ES-I3 (cell line): ENCODE results near the gene SRPX2.

Experiments
- H3K36me3 ChIP-seq: 2 replicates; pipeline ENCODE4 v1.6.1; 2013; ENCODE audit warnings: mild to moderate bottlenecking, low read length, control low read depth, moderate library complexity; ENCODE audit not compliant: insufficient read depth
- H3K4me1 ChIP-seq: 2 replicates; pipeline ENCODE4 v1.6.1; 2013; ENCODE audit warnings: mild to moderate bottlenecking, control low read depth, low read length; ENCODE audit not compliant: insufficient read depth
- H3K9ac ChIP-seq: 2 replicates; pipeline ENCODE4 v1.6.1; 2013; ENCODE audit warnings: low read depth, mild to moderate bottlenecking, low read length, moderate library complexity
- H3K9me3 ChIP-seq: 2 replicates; pipeline ENCODE4 v1.6.1; 2013; ENCODE audit warnings: mild to moderate bottlenecking, low read length, moderate library complexity; ENCODE audit not compliant: control insufficient read depth, insufficient read depth

The SRPX2 gene

DNA sequence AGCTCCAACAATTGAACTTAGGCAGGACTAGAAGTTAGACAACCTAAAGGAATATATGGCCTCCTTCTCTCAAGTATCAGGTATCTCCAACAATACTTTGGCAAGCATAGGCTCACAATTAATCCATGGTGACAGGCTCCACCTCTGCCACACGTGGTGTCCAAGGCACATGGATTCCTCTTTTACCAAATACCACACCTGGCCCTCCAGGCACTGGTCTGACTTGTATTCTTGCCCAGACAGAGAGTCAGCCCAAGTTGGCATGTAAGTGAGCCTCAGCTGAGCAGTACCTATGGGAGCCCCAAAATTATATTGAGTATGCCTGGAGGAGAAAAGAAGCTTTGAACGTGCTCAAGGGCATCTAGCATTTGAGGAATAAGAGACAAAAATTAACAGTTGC is 19.6 kb downstream of the SRPX2 start:
- Histone ChIP-seq H3K9me3 (no peaks in the 10 kb centered on the region), H3K9ac (no peak overlapping the region), H3K36me3 (no peaks in the 10 kb centered on the region), H3K4me1 (no peaks in the 10 kb centered on the region)

DNA sequence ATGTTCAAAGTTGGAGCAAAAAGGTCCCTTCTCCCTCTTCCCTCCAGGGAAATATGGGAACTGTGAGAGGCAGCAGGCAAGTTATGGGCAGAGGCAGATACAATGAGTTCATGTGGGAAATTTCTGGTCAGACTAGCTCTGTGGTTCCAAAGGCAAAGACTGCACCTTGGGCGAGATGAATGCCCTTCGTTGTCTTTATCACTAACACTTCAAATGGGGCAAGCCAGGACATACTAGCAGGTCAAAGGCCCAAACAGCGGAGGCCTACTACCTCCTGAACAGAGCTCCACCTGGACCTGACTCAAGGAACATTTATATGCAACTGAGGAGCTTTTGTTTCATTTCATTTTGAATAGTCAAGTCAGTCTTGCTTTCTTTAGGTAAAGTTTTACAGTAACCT is 29.0 kb downstream of the SRPX2 start:
- H3K4me1 ChIP-seq, result 0 out of 2 replicates have a peak, but pooled peaks cover 6% of the 10 kb centered on the region
- no peaks in the 10 kb centered on the region for H3K9me3 ChIP-seq

DNA sequence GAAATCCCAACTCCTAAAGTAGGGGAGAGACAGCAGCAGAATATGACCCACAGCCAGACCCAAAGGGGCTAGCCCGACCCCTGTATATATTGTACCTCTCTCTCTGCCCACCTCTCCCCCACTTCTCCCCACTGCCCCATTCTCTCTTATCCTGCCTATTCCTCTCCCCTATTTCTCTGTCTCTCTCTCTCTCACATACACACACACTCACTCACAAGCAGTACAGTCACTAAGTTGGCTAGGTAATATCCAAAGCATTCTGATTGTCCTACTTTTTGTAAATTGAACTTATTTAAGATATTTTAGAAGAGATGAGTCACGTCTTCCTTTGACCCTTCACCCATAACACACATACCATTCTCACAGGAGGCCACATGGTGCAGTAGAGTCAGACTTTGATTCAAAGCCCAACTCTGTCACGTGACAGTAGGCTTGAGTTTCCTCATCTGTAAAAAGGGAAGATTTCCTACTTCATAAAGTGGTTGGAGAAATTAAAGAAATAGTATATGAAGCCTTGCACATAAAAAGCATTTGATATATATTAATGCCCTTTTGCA is 29.5 kb downstream of the SRPX2 start:
- Histone ChIP-seq H3K4me1 (0 out of 2 replicates have a peak, but pooled peaks cover 9% of the 10 kb centered on the region), H3K9me3 (no peaks in the 10 kb centered on the region), H3K36me3 (no peaks in the 10 kb centered on the region), H3K9ac (no peak overlapping the region)

More for the DNA sequence above, 29.0 kb downstream of the SRPX2 start:
- Histone ChIP-seq H3K9ac (no peak overlapping the region), H3K36me3 (no peaks in the 10 kb centered on the region)

DNA sequence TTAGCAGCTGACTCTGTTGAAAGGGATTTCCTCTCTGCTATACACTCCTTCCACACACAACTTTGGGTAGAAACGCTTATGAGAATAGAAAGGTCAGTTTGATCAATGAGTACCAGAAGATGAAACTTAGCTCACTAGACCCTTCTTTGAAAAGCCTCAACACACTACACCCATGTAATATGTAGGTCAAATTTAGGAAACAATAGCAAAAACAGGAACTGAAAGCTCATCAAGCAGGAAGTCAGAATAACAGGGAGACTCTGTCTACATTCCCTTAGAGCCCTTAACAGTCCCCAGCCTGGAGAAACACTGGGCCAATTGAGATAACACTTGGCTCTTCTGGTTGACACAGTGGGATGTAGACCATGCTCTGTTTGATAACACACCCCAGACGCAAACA is 30.7 kb downstream of the SRPX2 start:
- Histone ChIP-seq H3K9me3 (no peaks in the 10 kb centered on the region), H3K4me1 (0 out of 2 replicates have a peak, but pooled peaks cover 9% of the 10 kb centered on the region), H3K9ac (no peak overlapping the region), H3K36me3 (no peaks in the 10 kb centered on the region)

DNA sequence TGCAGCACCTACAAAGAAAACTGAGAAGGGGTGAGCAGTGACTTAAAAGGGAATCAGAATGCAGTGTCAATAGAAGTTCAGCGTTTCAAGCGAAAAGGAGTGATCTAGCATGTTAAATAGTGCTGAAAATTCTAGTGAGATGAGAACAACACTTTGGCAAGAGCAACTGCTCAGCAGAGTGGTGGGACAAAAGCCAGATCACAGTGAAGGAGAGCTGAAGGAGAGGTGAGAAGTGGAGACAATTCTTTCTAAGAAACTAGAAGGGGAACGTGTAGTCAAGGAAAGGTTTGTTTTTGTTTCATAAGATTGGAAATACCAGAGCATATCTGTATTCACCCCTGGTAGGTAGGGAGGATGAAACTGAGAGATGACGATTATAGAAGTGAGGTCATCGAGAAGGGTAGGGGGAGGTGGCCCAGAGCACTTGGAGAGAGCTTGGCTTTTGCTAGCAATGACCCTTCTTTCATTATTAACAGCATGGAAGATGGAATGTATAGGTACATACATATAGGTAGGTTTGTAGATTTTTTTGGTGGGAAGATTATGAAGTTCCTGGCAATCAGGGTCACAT is 33.7 kb downstream of the SRPX2 start:
- 0 out of 2 replicates have a peak, but pooled peaks cover 3% of the 10 kb centered on the region for H3K4me1 ChIP-seq
- H3K36me3 ChIP-seq, result no peaks in the 10 kb centered on the region
- H3K9ac ChIP-seq, result no peak overlapping the region
- H3K9me3 ChIP-seq, result no peaks in the 10 kb centered on the region

DNA sequence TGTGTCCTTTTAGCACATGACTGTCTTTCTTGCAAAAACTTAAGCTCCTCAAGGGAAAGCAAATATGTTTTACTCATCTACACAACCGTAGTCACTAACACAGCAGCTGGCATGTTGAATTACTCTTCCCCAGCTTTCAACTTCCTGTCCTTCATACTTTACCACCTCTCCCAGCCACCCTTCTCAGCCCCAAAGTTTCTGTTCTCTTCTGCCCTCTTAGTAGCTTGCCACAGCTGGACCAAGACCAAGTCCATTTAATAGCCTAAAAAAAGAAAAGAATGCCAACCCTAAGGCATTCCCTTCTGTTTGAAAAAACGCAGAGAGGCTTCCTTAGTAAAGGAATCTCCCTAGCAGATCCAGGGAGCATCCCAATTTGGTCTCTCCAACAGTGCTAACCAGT is 36.8 kb downstream of the SRPX2 start:
- H3K36me3 ChIP-seq, result no peaks in the 10 kb centered on the region
- 0 out of 2 replicates have a peak, but pooled peaks cover 3% of the 10 kb centered on the region for H3K4me1 ChIP-seq
- no peaks in the 10 kb centered on the region for H3K9me3 ChIP-seq
- H3K9ac ChIP-seq, result no peak overlapping the region

DNA sequence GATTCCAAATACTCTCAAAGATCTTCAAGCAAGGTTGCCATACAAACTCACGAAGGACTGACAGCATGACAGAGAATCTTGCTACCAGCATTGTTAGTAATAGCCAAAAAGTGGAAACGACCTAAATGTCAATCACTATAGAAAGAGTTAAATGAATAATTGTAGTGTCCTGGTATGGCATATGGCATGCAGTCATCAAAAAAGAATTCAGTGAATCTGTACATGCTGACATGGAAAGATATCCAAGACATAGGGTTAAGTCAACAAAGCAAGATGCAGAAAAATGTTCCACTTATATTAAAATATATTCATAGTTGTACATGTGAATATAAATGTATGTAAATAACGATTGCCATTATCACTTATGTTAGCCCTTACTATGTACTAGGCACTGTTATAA is 37.6 kb downstream of the SRPX2 start:
- Histone ChIP-seq H3K9me3 (no peaks in the 10 kb centered on the region), H3K4me1 (0 out of 2 replicates have a peak, but pooled peaks cover 3% of the 10 kb centered on the region), H3K9ac (no peak overlapping the region), H3K36me3 (no peaks in the 10 kb centered on the region)

DNA sequence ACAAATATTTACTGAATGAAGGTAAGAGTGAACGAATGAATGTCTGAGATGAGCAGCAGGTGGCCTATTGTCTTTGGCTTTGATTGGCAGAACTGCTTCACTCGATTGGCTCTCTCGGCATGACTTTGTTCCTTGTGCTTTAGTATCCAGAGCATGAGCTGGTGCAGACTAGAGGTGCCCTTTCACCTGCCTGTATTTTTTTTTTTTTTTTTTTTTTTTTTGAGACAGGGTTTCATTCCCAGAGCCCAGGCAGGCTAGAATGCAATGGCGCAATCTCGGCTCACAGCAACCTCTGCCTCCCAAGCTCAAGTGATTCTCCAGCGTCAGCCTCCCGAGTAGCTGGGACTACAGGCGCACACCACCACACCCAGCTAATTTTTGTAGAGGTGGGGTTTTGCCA is 38.9 kb downstream of the SRPX2 start:
- 0 out of 2 replicates have a peak, but pooled peaks cover 3% of the 10 kb centered on the region for H3K4me1 ChIP-seq
- no peaks in the 10 kb centered on the region for H3K9me3 ChIP-seq
- no peaks in the 10 kb centered on the region for H3K36me3 ChIP-seq
- no peak overlapping the region for H3K9ac ChIP-seq

DNA sequence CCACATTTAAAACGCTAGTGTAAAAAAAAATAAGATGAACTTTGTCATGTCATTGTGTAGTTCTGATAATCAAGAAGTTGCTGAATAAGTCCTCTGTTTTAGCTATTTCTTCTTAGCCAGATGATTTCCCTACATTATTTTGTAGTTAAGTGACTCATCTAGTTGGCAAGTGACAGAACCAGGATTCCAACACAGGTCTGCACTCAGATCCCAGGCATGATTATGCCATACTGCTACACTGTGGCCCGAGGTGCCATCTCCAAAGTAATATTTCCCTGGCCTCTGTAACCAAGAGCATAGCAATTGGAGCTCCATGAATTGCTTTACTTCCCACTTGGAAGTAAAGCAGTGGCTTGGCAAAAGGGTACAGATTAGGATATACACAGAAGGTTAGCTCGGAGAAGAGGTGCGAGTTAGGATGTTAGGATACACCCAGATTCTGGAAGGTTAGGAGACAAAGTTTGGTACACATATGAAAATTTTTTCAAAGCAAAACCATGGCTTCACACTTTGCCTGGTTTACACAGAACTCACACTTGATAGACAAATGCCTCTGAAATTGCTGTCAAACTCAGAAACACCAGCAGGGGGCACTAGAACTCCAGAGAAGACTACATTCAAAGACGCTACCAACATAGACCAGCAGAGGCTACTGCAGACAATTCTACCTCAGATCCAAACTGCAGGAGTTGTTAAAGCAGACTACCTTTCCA is 41.4 kb downstream of the SRPX2 start:
- Histone ChIP-seq H3K4me1 (no peaks in the 10 kb centered on the region), H3K9ac (no peak overlapping the region), H3K9me3 (no peaks in the 10 kb centered on the region), H3K36me3 (peaks cover 2% of the 10 kb centered on the region; the same call in 1 of the 2 replicates)

DNA sequence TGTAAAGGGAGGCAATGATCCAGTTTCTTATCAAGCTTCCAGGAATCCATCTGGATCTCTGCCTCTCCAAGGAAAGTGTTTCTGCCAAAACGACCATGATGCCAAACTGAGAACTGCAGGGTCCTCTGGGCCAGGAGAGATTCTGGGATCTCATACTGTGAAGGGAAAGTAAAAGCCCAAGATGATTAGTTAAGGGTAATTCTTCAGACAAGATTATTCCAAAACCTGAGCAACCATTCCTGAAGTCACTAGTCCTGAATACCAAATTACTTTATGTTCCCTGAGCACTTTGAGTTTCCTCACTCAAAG is 42.0 kb downstream of the SRPX2 start:
- Histone ChIP-seq H3K9ac (no peak overlapping the region), H3K36me3 (peaks cover 2% of the 10 kb centered on the region; the same call in 1 of the 2 replicates), H3K9me3 (no peaks in the 10 kb centered on the region), H3K4me1 (no peaks in the 10 kb centered on the region)

DNA sequence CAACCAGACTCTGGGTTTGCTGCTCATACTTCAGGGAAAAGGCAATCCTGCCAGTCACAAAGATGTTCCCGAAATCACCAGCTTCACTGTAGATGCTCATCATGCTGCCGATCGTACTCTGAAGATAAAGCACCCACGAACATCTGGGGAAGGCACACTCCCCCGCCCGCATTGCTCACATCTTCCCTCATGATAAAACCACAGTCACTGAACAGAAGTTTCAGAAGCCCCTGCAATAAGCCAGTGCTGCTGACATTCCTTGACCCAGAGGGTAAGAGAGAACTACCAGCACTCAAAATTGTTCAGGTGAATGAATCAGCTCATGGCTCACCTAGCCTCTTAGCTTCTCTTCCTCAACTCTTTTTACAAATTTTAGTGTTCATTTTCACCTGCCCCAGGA is 43.1 kb downstream of the SRPX2 start:
- H3K36me3 ChIP-seq, result peaks cover 2% of the 10 kb centered on the region; the same call in 1 of the 2 replicates
- H3K4me1 ChIP-seq, result no peaks in the 10 kb centered on the region
- no peaks in the 10 kb centered on the region for H3K9me3 ChIP-seq
- H3K9ac ChIP-seq, result no peak overlapping the region

DNA sequence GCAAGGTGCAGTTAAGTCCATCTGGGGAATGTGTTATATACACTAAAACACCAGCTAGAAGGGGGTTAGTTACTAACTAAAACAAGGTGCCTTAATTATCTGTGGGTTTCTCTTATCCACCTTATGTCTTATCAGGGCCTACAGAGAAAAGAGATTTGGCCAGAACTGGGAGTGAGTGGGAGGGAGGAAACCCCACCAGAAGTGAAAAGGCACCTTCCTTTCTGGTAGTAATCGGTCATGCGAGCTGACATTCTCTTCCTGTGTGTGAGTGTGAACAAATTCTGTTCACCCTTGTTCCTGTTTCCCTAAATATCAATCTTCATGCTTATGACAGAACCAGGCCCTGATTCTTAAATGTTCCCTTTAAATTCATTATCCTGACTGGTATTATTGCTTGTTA is 43.5 kb downstream of the SRPX2 start:
- Histone ChIP-seq H3K9me3 (no peaks in the 10 kb centered on the region), H3K9ac (no peak overlapping the region), H3K4me1 (no peaks in the 10 kb centered on the region), H3K36me3 (peaks cover 2% of the 10 kb centered on the region; the same call in 1 of the 2 replicates)

DNA sequence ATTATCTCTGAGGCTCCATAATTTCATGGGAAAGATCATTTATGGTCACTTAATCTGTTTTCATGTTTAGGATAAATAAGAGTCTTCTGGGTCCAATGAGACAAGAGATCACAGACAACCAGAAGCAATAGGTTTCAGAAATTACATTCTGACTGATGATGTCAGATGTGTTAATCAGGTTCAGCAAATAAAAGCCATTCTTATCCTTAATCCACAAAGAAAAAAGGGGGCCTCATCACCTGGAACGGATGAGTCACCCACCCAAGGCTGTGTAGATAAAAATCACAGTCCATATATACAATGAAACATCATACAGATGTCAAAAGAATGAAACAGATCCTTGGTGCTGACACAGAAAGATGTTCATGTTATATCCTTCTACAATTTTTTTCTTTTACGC is 51.3 kb downstream of the SRPX2 start:
- Histone ChIP-seq H3K36me3 (no peaks in the 10 kb centered on the region), H3K9me3 (no peaks in the 10 kb centered on the region), H3K9ac (no peak overlapping the region), H3K4me1 (no peaks in the 10 kb centered on the region)

DNA sequence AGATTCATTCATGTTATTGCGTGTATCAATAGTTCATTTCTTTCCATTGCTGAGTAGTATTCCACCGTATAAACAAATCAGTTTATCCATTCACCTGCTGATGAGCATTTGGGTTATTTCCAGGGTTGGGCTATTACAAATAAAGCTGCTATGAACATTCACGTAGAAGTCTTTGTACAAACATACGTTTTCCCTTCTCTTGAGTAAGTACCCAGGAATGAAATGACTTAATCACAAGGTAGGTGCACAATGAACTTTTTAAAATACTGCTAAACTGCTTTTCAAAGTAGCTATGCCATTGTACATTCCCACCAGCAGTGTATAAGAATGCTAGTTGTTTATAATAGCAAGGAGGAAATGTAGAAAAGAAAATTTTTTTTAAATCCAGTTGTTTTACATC is 52.0 kb downstream of the SRPX2 start:
- no peaks in the 10 kb centered on the region for H3K9me3 ChIP-seq
- no peak overlapping the region for H3K9ac ChIP-seq
- no peaks in the 10 kb centered on the region for H3K36me3 ChIP-seq
- no peaks in the 10 kb centered on the region for H3K4me1 ChIP-seq

DNA sequence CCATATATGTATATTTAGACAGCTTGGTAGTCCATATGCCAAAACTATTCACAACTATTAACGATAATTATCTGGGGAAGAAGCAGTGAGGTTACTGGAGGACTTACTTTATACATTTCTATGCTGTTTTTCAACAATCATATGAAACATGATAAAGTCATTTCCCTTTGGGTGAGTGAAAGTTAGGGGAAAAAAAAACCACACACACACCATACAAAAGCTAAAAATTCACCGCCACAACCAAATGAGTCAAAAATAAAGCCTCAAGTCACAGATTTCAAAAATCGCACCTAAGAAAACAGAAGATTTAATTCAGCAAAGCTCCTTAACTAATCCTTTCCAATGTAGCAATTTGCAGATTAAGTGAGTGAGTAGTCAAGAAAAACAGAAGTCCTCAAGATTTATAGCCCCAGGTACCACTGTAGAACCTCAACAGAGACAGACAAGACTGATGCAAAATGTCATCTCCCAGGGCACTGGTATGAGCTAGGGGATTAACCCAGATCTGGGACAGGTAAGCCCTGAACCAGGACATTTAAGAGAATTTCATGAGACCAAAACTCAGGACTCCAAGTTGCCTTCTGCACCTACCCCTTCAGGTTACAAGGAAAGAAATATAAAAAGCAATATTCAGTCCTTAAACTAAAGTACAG is 52.8 kb downstream of the SRPX2 start:
- no peak overlapping the region for H3K9ac ChIP-seq
- no peaks in the 10 kb centered on the region for H3K4me1 ChIP-seq
- no peaks in the 10 kb centered on the region for H3K36me3 ChIP-seq
- no peaks in the 10 kb centered on the region for H3K9me3 ChIP-seq
